GM19467 (cell line): ENCODE data around the gene FAM131A.

Experiments used
- ATAC-seq: cut with Tn5 transposase; IDR thresholded peaks from one replicate; pipeline ENCODE4 v1.9.1; 2021; ENCODE audit warnings: mild to moderate bottlenecking, moderate library complexity; ENCODE audit not compliant: unreplicated experiment

The FAM131A gene

GRCh38 chr3:184389384-184389783 lies 52.0 kb downstream of the FAM131A start:
- no peak for ATAC-seq

DNA sequence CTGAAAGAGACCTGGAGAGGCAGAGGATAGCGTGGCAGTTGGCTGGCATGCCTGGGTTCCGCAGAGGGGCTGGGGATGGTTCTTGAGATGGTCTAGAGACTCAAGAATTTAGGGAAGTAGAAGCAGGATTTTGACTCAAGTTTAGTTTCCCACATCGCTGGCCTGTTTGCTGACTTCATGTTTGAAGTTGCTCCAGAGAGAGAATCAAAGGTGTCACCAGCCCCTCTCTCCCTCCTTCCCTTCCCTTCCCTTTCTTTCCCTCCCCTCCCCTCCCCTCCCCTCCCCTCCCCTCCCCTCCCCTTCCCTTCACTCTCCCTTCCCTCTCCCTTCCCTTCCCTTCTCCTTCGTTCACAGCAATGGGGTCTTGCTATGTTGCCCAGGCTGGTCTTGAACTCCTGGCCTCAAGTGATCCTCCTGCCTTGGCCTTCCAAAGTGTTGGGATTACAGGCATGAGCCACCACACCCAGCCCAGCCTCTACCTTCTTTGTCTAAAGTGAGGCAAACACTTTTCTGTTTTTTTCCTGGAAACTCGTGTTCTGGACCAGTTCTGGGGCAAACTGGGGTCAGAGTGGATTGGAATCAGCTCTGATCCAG lies 52.6 kb downstream of the FAM131A start:
- no peak for ATAC-seq

GRCh38 chr3:184391266-184391665 lies 53.9 kb downstream of the FAM131A start:
- ATAC-seq, result no peak

DNA sequence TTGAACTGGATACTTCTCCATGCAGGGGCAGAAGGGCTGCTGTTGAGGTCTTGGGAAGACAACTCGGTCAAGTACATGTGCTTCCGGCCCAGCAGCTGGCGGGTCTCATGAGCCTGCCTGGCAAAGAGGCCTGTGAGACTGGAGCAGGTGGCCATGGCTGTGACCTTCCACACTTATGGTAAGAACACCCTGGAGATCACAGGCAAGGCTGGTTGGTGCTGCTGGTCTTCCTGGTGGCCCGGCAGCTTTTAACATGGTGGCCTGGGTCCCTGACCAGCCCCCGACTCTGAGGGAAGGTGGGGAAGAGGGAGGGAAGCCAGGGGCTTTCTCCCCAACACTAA lies 57.9 kb downstream of the FAM131A start:
- no peak for ATAC-seq
